Mesenchymal stem cell (in vitro differentiated cells and primary cell): Measurements from ENCODE around the gene PPP1R3D.

Source experiments
- DNase-seq: peaks from one replicate; pipeline ENCODE4 v3.0.0-alpha.2; 2013
- H2AFZ ChIP-seq: one replicate; pipeline ENCODE4 v1.6.1; 2013; ENCODE audit warnings: low read depth, mild to moderate bottlenecking, control low read depth, inconsistent platforms, low read length, moderate library complexity
- H2AK5ac ChIP-seq: 2 replicates; pipeline ENCODE4 v1.6.1; 2013; ENCODE audit warnings: low read length, moderate library complexity, mild to moderate bottlenecking, inconsistent platforms; ENCODE audit not compliant: severe bottlenecking
- H2BK120ac ChIP-seq: one replicate; pipeline ENCODE4 v1.6.1; 2013; ENCODE audit warnings: low read depth, mild to moderate bottlenecking, inconsistent platforms, low read length, moderate library complexity
- H2BK12ac ChIP-seq, 2 experiments: one replicate each; pipeline ENCODE4 v1.6.1; 2013; ENCODE audit warnings: inconsistent platforms in 2 of 2, low read length in 2 of 2, mild to moderate bottlenecking in 2 of 2, moderate library complexity in 2 of 2, control low read depth in 1 of 2
- H2BK15ac ChIP-seq: one replicate; pipeline ENCODE4 v1.6.1; 2013; ENCODE audit warnings: mild to moderate bottlenecking, low read depth, inconsistent platforms; ENCODE audit not compliant: poor library complexity, severe bottlenecking
- H2BK5ac ChIP-seq: 2 replicates; pipeline ENCODE4 v1.6.1; 2013; ENCODE audit warnings: low read depth, mild to moderate bottlenecking, low read length, control low read depth, inconsistent platforms; ENCODE audit not compliant: poor library complexity, severe bottlenecking
- H3K14ac ChIP-seq, 2 experiments: one replicate each; pipeline ENCODE4 v1.6.1; 2013; ENCODE audit warnings: inconsistent platforms in 2 of 2, low read length in 2 of 2, control low read depth in 1 of 2, mild to moderate bottlenecking in 1 of 2, moderate library complexity in 1 of 2
- H3K18ac ChIP-seq, 2 experiments: one replicate each; pipeline ENCODE4 v1.6.1; 2013; ENCODE audit warnings: inconsistent platforms in 2 of 2, low read length in 2 of 2, control low read depth in 1 of 2, low read depth in 1 of 2, mild to moderate bottlenecking in 1 of 2
- H3K23ac ChIP-seq, 2 experiments: one replicate each; pipeline ENCODE4 v1.6.1; 2013; ENCODE audit warnings: inconsistent platforms in 2 of 2, low read length in 2 of 2, mild to moderate bottlenecking in 2 of 2, moderate library complexity in 2 of 2, control low read depth in 1 of 2
- H3K27ac ChIP-seq: 2 replicates; pipeline ENCODE4 v1.5.1; 2013; ENCODE audit warnings: mild to moderate bottlenecking, moderate library complexity, low read length, control low read depth, inconsistent platforms; ENCODE audit not compliant: poor library complexity, severe bottlenecking
- H3K27me3 ChIP-seq, 2 experiments: 2 replicates each; pipeline versions ENCODE4 v1.6.1 to v1.7.0; 2013; ENCODE audit warnings: low read length in 2 of 2, mild to moderate bottlenecking in 2 of 2, moderate library complexity in 2 of 2, control low read depth in 1 of 2, inconsistent platforms in 1 of 2; ENCODE audit not compliant: control insufficient read depth in 1 of 2, insufficient read depth in 1 of 2
- H3K36me3 ChIP-seq, 2 experiments: 2 replicates each; pipeline versions ENCODE4 v1.6.1 to v1.7.0; 2013; ENCODE audit warnings: low read length in 2 of 2, control low read depth in 1 of 2, inconsistent platforms in 1 of 2, low read depth in 1 of 2, mild to moderate bottlenecking in 1 of 2; ENCODE audit not compliant: insufficient read depth in 2 of 2, control insufficient read depth in 1 of 2
- H3K4ac ChIP-seq, 2 experiments: one replicate each; pipeline ENCODE4 v1.6.1; 2013; ENCODE audit warnings: inconsistent platforms in 2 of 2, low read length in 2 of 2, mild to moderate bottlenecking in 2 of 2, moderate library complexity in 2 of 2, control low read depth in 1 of 2, low read depth in 1 of 2
- H3K4me1 ChIP-seq: 2 replicates; pipeline ENCODE4 v1.6.1; 2013; ENCODE audit warnings: low read depth, low read length, control low read depth; ENCODE audit not compliant: control insufficient read depth, insufficient read depth
- H3K4me2 ChIP-seq: 2 replicates; pipeline ENCODE4 v1.6.1; 2013; ENCODE audit warnings: low read length, mild to moderate bottlenecking, inconsistent platforms; ENCODE audit not compliant: poor library complexity, severe bottlenecking
- H3K4me3 ChIP-seq, 2 experiments: 2 replicates each; pipeline versions ENCODE4 v1.5.1 to v1.7.0; 2013; ENCODE audit warnings: low read length in 2 of 2, mild to moderate bottlenecking in 2 of 2, control low read depth in 1 of 2, low read depth in 1 of 2; ENCODE audit not compliant: insufficient read depth in 1 of 2
- H3K79me1 ChIP-seq: replicated peaks from 2 replicates; pipeline ENCODE4 v1.6.1; 2013; ENCODE audit warnings: mild to moderate bottlenecking, control low read depth, low read length, inconsistent platforms; ENCODE audit not compliant: poor library complexity, severe bottlenecking
- H3K9ac ChIP-seq: 2 replicates; pipeline ENCODE4 v1.7.0; 2013; ENCODE audit warnings: mild to moderate bottlenecking, low read length, moderate library complexity
- H3K9me3 ChIP-seq: 2 replicates; pipeline ENCODE4 v1.7.0; 2013; ENCODE audit warnings: mild to moderate bottlenecking, low read length; ENCODE audit not compliant: control insufficient read depth
- H4K8ac ChIP-seq: one replicate; pipeline ENCODE4 v1.6.1; 2013; ENCODE audit warnings: inconsistent platforms, mild to moderate bottlenecking, low read length, moderate library complexity
- H4K91ac ChIP-seq: one replicate; pipeline ENCODE4 v1.6.1; 2013; ENCODE audit warnings: mild to moderate bottlenecking, low read length, inconsistent platforms
- WGBS: methylation state at CpG from one replicate; pipeline ENCODE4 v1.1.7; 2013; ENCODE audit warnings: mixed read lengths; 5-methylcytosine and 5-hydroxymethylcytosine counted together

PPP1R3D gene

GRCh38 chr20:59985164-59985563 is 45.1 kb upstream of the PPP1R3D start:
- WGBS: 83% methylated on average over 8 of the region's 8 CpGs
- no peaks in the 10 kb centered on the region for H3K79me1 ChIP-seq

GRCh38 chr20:59984541-59984940 is 44.4 kb upstream of the PPP1R3D start:
- Histone ChIP-seq H2AFZ (no peak overlapping the region), H2BK15ac (no peak overlapping the region), H2BK120ac (no peak overlapping the region), H3K18ac (no peak overlapping the region), H3K9ac (no peak overlapping the region), H3K4ac (no peak overlapping the region), H3K4me2 (no peak overlapping the region), H2BK12ac (no peak overlapping the region), H3K27me3 (no peaks in the 10 kb centered on the region), H3K36me3 (no peaks in the 10 kb centered on the region), H3K4me3 (no peak overlapping the region), H3K9me3 (no peaks in the 10 kb centered on the region), H3K23ac (no peak overlapping the region), H4K8ac (no peak overlapping the region), H3K4me1 (peaks cover 6% of the 10 kb centered on the region), H3K14ac (no peak overlapping the region), H2BK5ac (no peak overlapping the region), H2AK5ac (no peak overlapping the region), H3K27ac (no peak overlapping the region), H3K79me1 (no peaks in the 10 kb centered on the region), H4K91ac (no peak overlapping the region)
- 86% methylated on average over 3 of the region's 4 CpGs for WGBS
- no peak for DNase-seq

More at GRCh38 chr20:59985164-59985563, 45.1 kb upstream of the PPP1R3D start:
- no peak overlapping the region for H3K27ac ChIP-seq
- no peak overlapping the region for H4K91ac ChIP-seq
- H2BK120ac ChIP-seq: no peak overlapping the region
- no peak overlapping the region for H2BK5ac ChIP-seq
- H3K4me3 ChIP-seq: no peak overlapping the region
- no peaks in the 10 kb centered on the region for H3K36me3 ChIP-seq
- no peak for DNase-seq
- H3K4me2 ChIP-seq: no peak overlapping the region
- H4K8ac ChIP-seq: no peak overlapping the region
- H3K14ac ChIP-seq: no peak overlapping the region
- H2AFZ ChIP-seq: no peak overlapping the region
- peaks cover 6% of the 10 kb centered on the region for H3K4me1 ChIP-seq
- H3K4ac ChIP-seq: no peak overlapping the region
- H3K23ac ChIP-seq: no peak overlapping the region
- H3K27me3 ChIP-seq: no peaks in the 10 kb centered on the region
- no peak overlapping the region for H3K18ac ChIP-seq
- H2BK15ac ChIP-seq: no peak overlapping the region
- no peak overlapping the region for H3K9ac ChIP-seq
- H3K9me3 ChIP-seq: no peaks in the 10 kb centered on the region
- H2BK12ac ChIP-seq: no peak overlapping the region
- no peak overlapping the region for H2AK5ac ChIP-seq

GRCh38 chr20:59983076-59983475 is 43.0 kb upstream of the PPP1R3D start:
- no peaks in the 10 kb centered on the region for H3K79me1 ChIP-seq
- 95% methylated on average over 8 of the region's 9 CpGs for WGBS
- no peak overlapping the region for H4K8ac ChIP-seq

GRCh38 chr20:59977086-59977485 is 37.0 kb upstream of the PPP1R3D start:
- Histone ChIP-seq H3K79me1 (no peaks in the 10 kb centered on the region), H2BK5ac (no peak overlapping the region), H3K36me3 (no peaks in the 10 kb centered on the region), H3K4me1 (no peaks in the 10 kb centered on the region), H3K14ac (no peak overlapping the region), H3K23ac (no peak overlapping the region), H2AK5ac (no peak overlapping the region), H3K4me2 (no peak overlapping the region), H3K27me3 (no peaks in the 10 kb centered on the region), H3K4me3 (no peak overlapping the region), H2BK12ac (no peak overlapping the region), H3K27ac (no peak overlapping the region), H4K91ac (no peak overlapping the region), H2BK15ac (no peak overlapping the region), H3K9me3 (no peaks in the 10 kb centered on the region), H3K9ac (no peak overlapping the region), H4K8ac (no peak overlapping the region), H3K18ac (no peak overlapping the region), H2BK120ac (no peak overlapping the region), H3K4ac (no peak overlapping the region), H2AFZ (no peak overlapping the region)
- WGBS: 79% methylated on average over 8 of the region's 9 CpGs
- no peak for DNase-seq

More at GRCh38 chr20:59983076-59983475, 43.0 kb upstream of the PPP1R3D start:
- no peak overlapping the region for H3K23ac ChIP-seq
- no peaks in the 10 kb centered on the region for H3K36me3 ChIP-seq
- no peak overlapping the region for H2BK5ac ChIP-seq
- H2BK15ac ChIP-seq: no peak overlapping the region
- H3K4me2 ChIP-seq: no peak overlapping the region
- no peak overlapping the region for H3K9ac ChIP-seq
- H3K27ac ChIP-seq: no peak overlapping the region
- H3K27me3 ChIP-seq: no peaks in the 10 kb centered on the region
- no peak overlapping the region for H3K18ac ChIP-seq
- no peak overlapping the region for H3K4ac ChIP-seq
- DNase-seq: no peak
- no peak overlapping the region for H2AK5ac ChIP-seq
- H3K4me1 ChIP-seq: peaks cover under 1% of the 10 kb centered on the region
- no peak overlapping the region for H2BK120ac ChIP-seq
- no peak overlapping the region for H3K4me3 ChIP-seq
- H2AFZ ChIP-seq: no peak overlapping the region
- no peak overlapping the region for H4K91ac ChIP-seq
- no peak overlapping the region for H2BK12ac ChIP-seq
- no peaks in the 10 kb centered on the region for H3K9me3 ChIP-seq
- H3K14ac ChIP-seq: no peak overlapping the region
